Esophagus squamous epithelium (tissue), 5 donors: ENCODE measurements around the gene GABRG3. TPM values are rescaled to one million over a fixed set of nuclear protein-coding genes. Genes with fewer than 3 reads are reported as not detected.

Source experiments
- DNase-seq: peaks from one replicate; lab custom pipeline; 2025; lab: John Stamatoyannopoulos, UW
- H3K27ac ChIP-seq, 4 donors: fragments of 200-600 bp; sonication (generic); one replicate each; pipeline ENCODE4 v1.5.1; 2016 to 2019; ENCODE audit warnings: mild to moderate bottlenecking in 1 of 4
- H3K27me3 ChIP-seq, 4 donors: fragments of 200-600 bp; sonication (generic); 1 replicate in 3 of 4; 2 replicates in 1 of 4; pipeline versions ENCODE4 v1.5.1 to v1.6.0; 2017 to 2021; ENCODE audit warnings: antibody characterized with exemption in 1 of 4
- H3K36me3 ChIP-seq, 3 donors: fragments of 200-600 bp; sonication (generic); one replicate each; pipeline ENCODE4 v1.5.1; 2016 to 2019
- H3K4me1 ChIP-seq, 3 donors: fragments of 200-600 bp; sonication (generic); one replicate each; pipeline ENCODE4 v1.5.1; 2017 to 2019
- H3K4me3 ChIP-seq, 4 donors: fragments of 200-600 bp; sonication (generic); 1 replicate in 3 of 4; 2 replicates in 1 of 4; pipeline ENCODE4 v1.5.1; 2016 to 2019; ENCODE audit warnings: mild to moderate bottlenecking in 2 of 4, moderate library complexity in 1 of 4
- H3K9me3 ChIP-seq, 3 donors: fragments of 200-600 bp; sonication (generic); one replicate each; pipeline ENCODE4 v1.5.1; 2016 to 2019
- POLR2A ChIP-seq, 4 donors: fragments of 450-650 bp; IDR thresholded peaks; one replicate each; pipeline ENCODE4 v1.6.1; 2017; ENCODE audit warnings: antibody characterized with exemption in 4 of 4, mild to moderate bottlenecking in 4 of 4, moderate library complexity in 3 of 4
- WGBS, 2 donors: methylation state at CpG; one replicate each; pipeline ENCODE4 v1.1.5; 2018; 5-methylcytosine and 5-hydroxymethylcytosine counted together
- intact Hi-C: fragments of 100-400 bp; cut with DNase I; formaldehyde crosslinking; loops from one replicate; pipeline ENCODE4 v1.15.0; 2022
- total RNA-seq, 4 donors: library from RNA; depleted of rRNA; stranded (reverse); fragments of >200 nt; gene quantifications; one replicate each; pipeline ENCODE4 v1.1.0, GENCODE V29; 2016
- TF ChIP-seq, protein P1 (sequence below), 6 experiments: fragments of 450-650 bp in 4 of 6; fragments of 200-600 bp in 2 of 6; sonication (generic) in 2 of 6; IDR thresholded peaks; one replicate each; pipeline ENCODE4 v1.5.1; 2016 to 2019; ENCODE audit warnings: antibody characterized with exemption in 6 of 6, mild to moderate bottlenecking in 4 of 6, moderate library complexity in 4 of 6
- donor health status: DM: yes; HTN: yes; CAD: no.

The GABRG3 gene
- total RNA-seq, 4 donors from 2014 or later, result 0.04 to 0.08 TPM; not detected in 2

GRCh38 chr15:27043770-27044169 lies 72.8 kb downstream of the GABRG3 start:
- intact Hi-C loops, result no loop called here
- WGBS, 2 donors, result 73 to 77% methylated on average over 3 to 5 of the region's 6 CpGs
- no peak overlapping the region for H3K27ac ChIP-seq

GRCh38 chr15:27045796-27046195 lies 74.8 kb downstream of the GABRG3 start:
- WGBS, 2 donors, result 80 to 94% methylated on average over 15 to 16 of the region's 16 CpGs
- intact Hi-C loops, result no loop called here
- no peaks in the 10 kb centered on the region for H3K9me3 ChIP-seq

More at GRCh38 chr15:27043770-27044169, 72.8 kb downstream of the GABRG3 start:
- Histone ChIP-seq H3K9me3 (no peaks in the 10 kb centered on the region), H3K4me1 (no peaks in the 10 kb centered on the region), H3K36me3 (no peaks in the 10 kb centered on the region), H3K27me3 (no peaks in the 10 kb centered on the region), H3K4me3 (no peak overlapping the region)
- TF ChIP-seq, protein P1, sequence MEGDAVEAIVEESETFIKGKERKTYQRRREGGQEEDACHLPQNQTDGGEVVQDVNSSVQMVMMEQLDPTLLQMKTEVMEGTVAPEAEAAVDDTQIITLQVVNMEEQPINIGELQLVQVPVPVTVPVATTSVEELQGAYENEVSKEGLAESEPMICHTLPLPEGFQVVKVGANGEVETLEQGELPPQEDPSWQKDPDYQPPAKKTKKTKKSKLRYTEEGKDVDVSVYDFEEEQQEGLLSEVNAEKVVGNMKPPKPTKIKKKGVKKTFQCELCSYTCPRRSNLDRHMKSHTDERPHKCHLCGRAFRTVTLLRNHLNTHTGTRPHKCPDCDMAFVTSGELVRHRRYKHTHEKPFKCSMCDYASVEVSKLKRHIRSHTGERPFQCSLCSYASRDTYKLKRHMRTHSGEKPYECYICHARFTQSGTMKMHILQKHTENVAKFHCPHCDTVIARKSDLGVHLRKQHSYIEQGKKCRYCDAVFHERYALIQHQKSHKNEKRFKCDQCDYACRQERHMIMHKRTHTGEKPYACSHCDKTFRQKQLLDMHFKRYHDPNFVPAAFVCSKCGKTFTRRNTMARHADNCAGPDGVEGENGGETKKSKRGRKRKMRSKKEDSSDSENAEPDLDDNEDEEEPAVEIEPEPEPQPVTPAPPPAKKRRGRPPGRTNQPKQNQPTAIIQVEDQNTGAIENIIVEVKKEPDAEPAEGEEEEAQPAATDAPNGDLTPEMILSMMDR (IDR thresholded peaks at IDR 0.05), result no peak
- TF ChIP-seq POLR2A (IDR thresholded peaks at IDR 0.05), result no peak
- no peak for DNase-seq

GRCh38 chr15:27046880-27047279 lies 75.9 kb downstream of the GABRG3 start:
- WGBS, 2 donors, result 56 to 76% methylated on average over 3 of the region's 3 CpGs
- no peak overlapping the region for H3K4me3 ChIP-seq
- intact Hi-C loops, result no loop called here
- H3K27ac ChIP-seq, result no peak overlapping the region
- no peaks in the 10 kb centered on the region for H3K4me1 ChIP-seq
- no peaks in the 10 kb centered on the region for H3K36me3 ChIP-seq
- no peaks in the 10 kb centered on the region for H3K9me3 ChIP-seq
- DNase-seq, result no peak
- H3K27me3 ChIP-seq, result no peaks in the 10 kb centered on the region
- TF ChIP-seq, protein P1 (IDR thresholded peaks at IDR 0.05), result no peak
- no peak for TF ChIP-seq POLR2A (IDR thresholded peaks at IDR 0.05)

More at GRCh38 chr15:27045796-27046195, 74.8 kb downstream of the GABRG3 start:
- Histone ChIP-seq H3K27me3 (no peaks in the 10 kb centered on the region), H3K4me3 (no peak overlapping the region), H3K27ac (no peak overlapping the region), H3K36me3 (no peaks in the 10 kb centered on the region), H3K4me1 (no peaks in the 10 kb centered on the region)
- no peak for DNase-seq
- TF ChIP-seq, protein P1 (IDR thresholded peaks at IDR 0.05), result no peak
- no peak for TF ChIP-seq POLR2A (IDR thresholded peaks at IDR 0.05)

- Histone ChIP-seq H3K27ac (no peak overlapping the region), H3K27me3 (no peaks in the 10 kb centered on the region), H3K9me3 (no peaks in the 10 kb centered on the region), H3K4me3 (no peak overlapping the region), H3K4me1 (no peaks in the 10 kb centered on the region), H3K36me3 (no peaks in the 10 kb centered on the region)
- intact Hi-C loops, result no loop called here
- 51 to 52% methylated on average over 2 to 4 of the region's 4 CpGs for WGBS, 2 donors
- no peak for TF ChIP-seq POLR2A (IDR thresholded peaks at IDR 0.05)
- TF ChIP-seq, protein P1 (IDR thresholded peaks at IDR 0.05), result no peak
- DNase-seq, result no peak
Observed at GRCh38 chr15:27050163-27050562, 79.2 kb downstream of the GABRG3 start.

GRCh38 chr15:27054426-27054825 lies 83.4 kb downstream of the GABRG3 start:
- intact Hi-C loops, result no loop called here
- TF ChIP-seq, protein P1 (IDR thresholded peaks at IDR 0.05), result no peak
- no peak for TF ChIP-seq POLR2A (IDR thresholded peaks at IDR 0.05)
- Histone ChIP-seq H3K4me3 (no peak overlapping the region), H3K27ac (no peak overlapping the region), H3K27me3 (no peaks in the 10 kb centered on the region), H3K36me3 (no peaks in the 10 kb centered on the region), H3K4me1 (no peaks in the 10 kb centered on the region), H3K9me3 (no peaks in the 10 kb centered on the region)
- no peak for DNase-seq
- WGBS, 2 donors, result 66 to 71% methylated on average over 10 of the region's 10 CpGs
